MM.1S (cell line): ENCODE results near the gene CBX6.

Source experiments
- CTCF ChIP-seq: fragments of 300-600 bp; sonication (generic); IDR thresholded peaks from 2 replicates; pipeline ENCODE4 v1.5.1; 2016; ENCODE audit warnings: antibody characterized with exemption, low read length, mixed read lengths
- EZH2 ChIP-seq: fragments of 300-600 bp; sonication (generic); optimal IDR thresholded peaks from 2 replicates; pipeline ENCODE3; 2017; ENCODE audit warnings: low read depth, mild to moderate bottlenecking, antibody characterized with exemption, low read length, mixed read lengths
- EZH2phosphoT487 ChIP-seq: fragments of 300-600 bp; sonication (generic); IDR thresholded peaks from 2 replicates; pipeline ENCODE4 v1.6.1; 2018; ENCODE audit warnings: antibody characterized with exemption, low read length

GRCh38 chr22:38841635-38842034 is 30.4 kb downstream of the CBX6 start:
- TF ChIP-seq EZH2, result no peak
- TF ChIP-seq CTCF, result no peak
- no peak for TF ChIP-seq EZH2phosphoT487
